Kidney (tissue), 14 donors: ENCODE results near the gene EFCAB6. TPM values are rescaled to one million over a fixed set of nuclear protein-coding genes. Genes with fewer than 3 reads are reported as not detected.

Experiments
- DNase-seq, 5 donors: peaks; one replicate each; pipeline ENCODE4 v3.0.0-alpha.2; 2013 to 2020
- FAIRE-seq: peaks from 2 replicates; lab custom pipeline; 2012; peaks lifted over from hg19 to GRCh38; lab: Jason Lieb, UNC
- H3K27ac ChIP-seq, 2 donors: one replicate each; pipeline ENCODE4 v1.7.0; 2013; ENCODE audit warnings: low read depth in 2 of 2, low read length in 2 of 2, inconsistent platforms in 1 of 2
- H3K27me3 ChIP-seq: one replicate; pipeline ENCODE4 v1.7.1; 2013; ENCODE audit warnings: low read length, inconsistent platforms; ENCODE audit not compliant: control insufficient read depth, insufficient read depth
- H3K36me3 ChIP-seq, 3 donors: one replicate each; pipeline versions ENCODE4 v1.7.0 to v1.7.1; 2013; ENCODE audit warnings: low read length in 3 of 3, control low read depth in 1 of 3, inconsistent platforms in 1 of 3; ENCODE audit not compliant: insufficient read depth in 3 of 3, control insufficient read depth in 2 of 3
- H3K4me1 ChIP-seq, 3 donors: one replicate each; pipeline versions ENCODE4 v1.7.0 to v1.7.1; 2013; ENCODE audit warnings: low read length in 3 of 3, inconsistent platforms in 1 of 3, low read depth in 1 of 3; ENCODE audit not compliant: control insufficient read depth in 2 of 3, insufficient read depth in 2 of 3
- H3K4me3 ChIP-seq, 3 donors: one replicate each; pipeline versions ENCODE4 v1.7.0 to v1.8.1; 2013; ENCODE audit warnings: low read length in 3 of 3, control low read depth in 1 of 3, inconsistent platforms in 1 of 3
- H3K9ac ChIP-seq, 3 donors: one replicate each; pipeline versions ENCODE4 v1.7.0 to v1.7.1; 2013; ENCODE audit warnings: low read length in 3 of 3, control low read depth in 1 of 3, inconsistent platforms in 1 of 3
- H3K9me3 ChIP-seq, 3 donors: one replicate each; pipeline versions ENCODE4 v1.7.0 to v1.7.1; 2013; ENCODE audit warnings: low read length in 3 of 3, control low read depth in 1 of 3, inconsistent platforms in 1 of 3; ENCODE audit not compliant: control insufficient read depth in 2 of 3, insufficient read depth in 1 of 3
- intact Hi-C: fragments of 100-400 bp; cut with DNase I; formaldehyde crosslinking; loops from one replicate; pipeline ENCODE4 v1.11.1; 2022
- polyA plus RNA-seq: library from polyadenylated mRNA; stranded (reverse); fragments of 350-450 nt; fragmentation: Illumina TruSeq; extraction: RNeasy Lipid Tissue Mini Kit (QIAGEN cat#74804); gene quantifications from one replicate; pipeline ENCODE4 v1.2.3, GENCODE V29; 2014; ENCODE audit warnings: low read depth, low replicate concordance; ENCODE audit not compliant: insufficient read depth
- total RNA-seq: library from RNA; stranded (reverse); fragmentation: NEBNext Ultra II Directional; extraction: Animal tissue kit (Norgen Biotek cat#: 25700); gene quantifications from one replicate; pipeline ENCODE4 v1.2.1, GENCODE V29; 2021
- TF ChIP-seq, protein P1 (sequence below): IDR thresholded peaks from 3 replicates; pipeline ENCODE4 v1.5.1; 2012; ENCODE audit warnings: mild to moderate bottlenecking, moderate library complexity, borderline replicate concordance; ENCODE audit not compliant: insufficient read depth; ENCODE audit errors: extremely low read depth
- donor health status: control.
- donor health status: control.
- donor health status: control.
- donor health status: control.
- donor health status: control.
- donor health status: DM: yes; HTN: yes; CAD: no.
- donor health status: Normal renal cell carcinoma (clear cell type).

The EFCAB6 gene
- total and polyA plus RNA-seq, 2 donors from 2014 or later: 1.5 to 11.8 TPM

DNA sequence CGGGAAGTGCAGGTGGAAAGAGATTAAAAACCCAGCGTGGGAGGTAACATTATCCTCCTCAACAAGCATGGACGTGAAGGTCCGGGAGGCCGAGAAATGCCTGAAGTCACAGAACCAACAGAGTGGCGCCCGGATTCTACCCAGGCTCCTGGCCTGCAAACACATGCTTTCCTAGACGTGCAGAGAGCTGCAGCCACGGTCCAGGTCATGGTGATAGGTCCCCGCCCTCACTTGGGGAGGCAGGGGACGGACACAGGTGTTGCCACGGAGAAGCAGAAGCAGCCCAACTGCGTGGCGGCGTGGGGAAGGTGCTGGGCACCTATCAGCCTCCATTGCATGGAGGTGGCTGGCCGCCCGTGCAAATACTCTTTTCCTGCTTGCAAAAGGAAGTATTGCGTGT lies 251.5 kb downstream of the EFCAB6 start:
- DNase-seq (no peak), FAIRE-seq (no peak)
- Histone ChIP-seq H3K36me3 (no peaks in the 10 kb centered on the region), H3K9ac (no peak overlapping the region), H3K9me3 (peaks cover 0 to 6% (median 0%) of the 10 kb centered on the region in 3 donors), H3K27me3 (no peaks in the 10 kb centered on the region), H3K27ac (no peak overlapping the region), H3K4me3 (no peak overlapping the region), H3K4me1 (no peaks in the 10 kb centered on the region)
- TF ChIP-seq, protein P1, sequence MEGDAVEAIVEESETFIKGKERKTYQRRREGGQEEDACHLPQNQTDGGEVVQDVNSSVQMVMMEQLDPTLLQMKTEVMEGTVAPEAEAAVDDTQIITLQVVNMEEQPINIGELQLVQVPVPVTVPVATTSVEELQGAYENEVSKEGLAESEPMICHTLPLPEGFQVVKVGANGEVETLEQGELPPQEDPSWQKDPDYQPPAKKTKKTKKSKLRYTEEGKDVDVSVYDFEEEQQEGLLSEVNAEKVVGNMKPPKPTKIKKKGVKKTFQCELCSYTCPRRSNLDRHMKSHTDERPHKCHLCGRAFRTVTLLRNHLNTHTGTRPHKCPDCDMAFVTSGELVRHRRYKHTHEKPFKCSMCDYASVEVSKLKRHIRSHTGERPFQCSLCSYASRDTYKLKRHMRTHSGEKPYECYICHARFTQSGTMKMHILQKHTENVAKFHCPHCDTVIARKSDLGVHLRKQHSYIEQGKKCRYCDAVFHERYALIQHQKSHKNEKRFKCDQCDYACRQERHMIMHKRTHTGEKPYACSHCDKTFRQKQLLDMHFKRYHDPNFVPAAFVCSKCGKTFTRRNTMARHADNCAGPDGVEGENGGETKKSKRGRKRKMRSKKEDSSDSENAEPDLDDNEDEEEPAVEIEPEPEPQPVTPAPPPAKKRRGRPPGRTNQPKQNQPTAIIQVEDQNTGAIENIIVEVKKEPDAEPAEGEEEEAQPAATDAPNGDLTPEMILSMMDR: no peak
- intact Hi-C loops: no loop called here

DNA sequence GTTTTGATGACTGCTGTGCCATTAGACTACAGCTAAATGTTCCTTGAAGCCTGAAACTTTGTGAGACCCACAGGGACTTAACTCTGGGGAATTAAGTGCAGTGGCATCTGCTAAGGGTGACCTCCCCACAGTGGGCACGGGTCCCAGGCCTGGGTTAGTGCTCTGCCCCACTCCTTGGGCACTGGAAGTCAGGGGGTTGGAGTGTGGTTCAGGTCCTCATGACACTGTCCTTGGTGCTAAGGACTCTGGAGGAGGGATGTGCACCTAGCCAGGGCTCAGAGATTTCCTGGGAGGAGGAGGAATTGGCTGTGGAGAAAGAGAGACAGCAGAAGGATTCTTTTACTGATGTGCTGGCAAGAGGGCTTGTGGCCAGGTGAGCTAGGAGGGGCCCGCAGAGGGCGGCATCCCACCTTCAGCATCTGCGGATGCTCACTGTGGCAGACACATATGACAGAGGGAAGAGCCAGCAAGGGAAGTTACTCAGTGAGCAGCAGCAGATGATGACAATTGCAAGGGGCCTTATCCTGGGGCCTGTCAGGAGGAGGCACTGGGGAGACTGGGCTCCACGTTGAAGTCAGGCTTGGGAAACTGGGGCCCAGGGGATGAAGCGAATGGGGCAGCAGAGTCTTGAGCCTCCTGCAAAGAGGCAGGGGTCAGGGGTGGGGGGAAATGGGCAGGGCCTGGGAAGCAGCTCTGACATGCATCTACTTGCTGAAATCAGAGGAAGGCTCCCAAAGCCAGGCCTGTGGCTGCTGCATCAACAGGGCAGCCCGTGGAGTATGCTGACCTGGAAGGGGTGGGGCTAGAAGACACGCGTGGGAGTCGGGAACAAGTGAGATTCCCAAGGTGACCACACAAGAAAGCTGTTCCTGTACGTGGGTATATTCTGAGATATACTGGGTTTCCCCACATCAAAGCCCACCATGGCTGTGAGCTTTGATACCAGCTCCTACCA lies 256.3 kb downstream of the EFCAB6 start:
- TF ChIP-seq, protein P1: no peak
- peaks cover 0 to 6% (median 0%) of the 10 kb centered on the region in 3 donors for H3K9me3 ChIP-seq
- H3K27me3 ChIP-seq: no peaks in the 10 kb centered on the region
- no peaks in the 10 kb centered on the region for H3K36me3 ChIP-seq
- FAIRE-seq (no peak), DNase-seq (no peak)
- H3K4me1 ChIP-seq: no peaks in the 10 kb centered on the region
- no peak overlapping the region for H3K27ac ChIP-seq
- intact Hi-C loops: no loop called here
- H3K9ac ChIP-seq: no peak overlapping the region
- H3K4me3 ChIP-seq: no peak overlapping the region

DNA sequence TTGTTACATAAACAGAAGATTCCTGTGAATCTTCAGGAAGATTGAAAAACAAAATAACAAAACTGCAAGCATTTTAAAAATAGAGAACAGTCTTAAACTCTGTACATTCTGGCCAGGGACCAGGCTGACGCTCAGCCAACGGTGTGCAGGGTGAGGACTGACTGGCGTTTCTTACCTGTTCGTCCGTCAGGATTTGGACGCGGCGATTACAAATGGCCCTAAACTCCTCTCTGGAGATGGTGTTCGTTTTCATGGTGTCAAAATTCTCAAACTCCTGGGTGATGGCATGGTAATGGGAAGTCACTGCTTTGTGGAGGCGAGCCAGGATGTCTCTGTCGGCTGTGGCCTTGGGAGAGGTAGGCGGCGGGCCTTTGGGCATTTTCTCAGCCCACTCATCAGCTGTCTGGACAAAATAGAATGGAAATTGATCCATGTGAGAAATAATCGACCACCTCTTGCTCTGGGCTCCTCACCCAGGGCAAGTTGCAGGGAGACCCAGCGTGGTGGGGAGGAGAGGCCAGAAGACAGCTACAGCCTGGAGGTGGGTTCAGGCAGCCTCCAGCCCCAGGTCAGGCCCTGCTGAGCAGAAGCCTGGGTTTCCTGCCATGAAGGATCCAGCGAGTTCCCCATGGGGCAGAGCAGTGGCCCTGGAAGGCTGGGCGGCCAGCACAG lies 257.3 kb downstream of the EFCAB6 start:
- Histone ChIP-seq H3K4me3 (no peak overlapping the region), H3K9ac (no peak overlapping the region), H3K36me3 (no peaks in the 10 kb centered on the region), H3K27ac (no peak overlapping the region), H3K4me1 (no peaks in the 10 kb centered on the region), H3K9me3 (peaks cover 0 to 6% (median 0%) of the 10 kb centered on the region in 3 donors), H3K27me3 (no peaks in the 10 kb centered on the region)
- DNase-seq (no peak), FAIRE-seq (no peak)
- TF ChIP-seq, protein P1: no peak
- intact Hi-C loops: no loop called here
